ENCODE measurements around the gene KRT84. TPM values are rescaled to one million over a fixed set of nuclear protein-coding genes. Genes with fewer than 3 reads are reported as not detected.
"Not testable (repeated sequence)": the region's sequence is repeated elsewhere in the genome, so short reads cannot be mapped to it uniquely, and the experiment has no call there.

KRT84 gene
- total RNA-seq, 1 donor from 2014 or later, result not detected

- ATAC-seq (peak; percentile 59 to 72), DNase-seq (no peak)
- H3K27ac ChIP-seq, result no peak overlapping the region
- H3K9me3 ChIP-seq, result peaks cover 6% of the 10 kb centered on the region
- H3K27me3 ChIP-seq (ENCODE audit: low read depth), result no peaks in the 10 kb centered on the region
- intact Hi-C loops (cut with DNase I), result no loop called here
- H3K36me3 ChIP-seq, result no peaks in the 10 kb centered on the region
- no peak overlapping the region for H3K4me3 ChIP-seq
- peaks cover 7% of the 10 kb centered on the region for H3K4me1 ChIP-seq
- TF ChIP-seq CTCF (IDR thresholded peaks at IDR 0.05), result no peak
Observed at GRCh38 chr12:52346593-52346992, 38.9 kb downstream of the KRT84 start.

GRCh38 chr12:52345041-52345440 is 40.4 kb downstream of the KRT84 start:
- H3K27ac ChIP-seq; H3K4me3 ChIP-seq; H3K36me3 ChIP-seq; H3K27me3 ChIP-seq (ENCODE audit: low read depth); DNase-seq; H3K9me3 ChIP-seq; intact Hi-C loops (cut with DNase I); H3K4me1 ChIP-seq; ATAC-seq: not testable (repeated sequence)

GRCh38 chr12:52344111-52344510 is 41.3 kb downstream of the KRT84 start:
- no peak for TF ChIP-seq CTCF (IDR thresholded peaks at IDR 0.05)
- Histone ChIP-seq H3K9me3 (peaks cover 6% of the 10 kb centered on the region), H3K36me3 (no peaks in the 10 kb centered on the region), H3K4me3 (no peak overlapping the region), H3K27me3 (ENCODE audit: low read depth) (no peaks in the 10 kb centered on the region), H3K27ac (no peak overlapping the region), H3K4me1 (peaks cover 7% of the 10 kb centered on the region)
- DNase-seq (no peak), ATAC-seq (no peak)
- intact Hi-C loops (cut with DNase I), result no loop called here

- H3K36me3 ChIP-seq, result no peaks in the 10 kb centered on the region
- H3K9me3 ChIP-seq, result peaks cover 6% of the 10 kb centered on the region
- no peak for TF ChIP-seq CTCF (IDR thresholded peaks at IDR 0.05)
- H3K4me3 ChIP-seq, result no peak overlapping the region
- H3K4me1 ChIP-seq, result peaks cover 7% of the 10 kb centered on the region
- ATAC-seq (no peak), DNase-seq (no peak)
- H3K27ac ChIP-seq, result no peak overlapping the region
- H3K27me3 ChIP-seq (ENCODE audit: low read depth), result no peaks in the 10 kb centered on the region
- intact Hi-C loops (cut with DNase I), result no loop called here
Observed at GRCh38 chr12:52343550-52343949, 41.9 kb downstream of the KRT84 start.

- Histone ChIP-seq H3K27ac (no peak overlapping the region), H3K27me3 (ENCODE audit: low read depth) (no peaks in the 10 kb centered on the region), H3K4me3 (no peak overlapping the region), H3K9me3 (peaks cover 6% of the 10 kb centered on the region), H3K36me3 (no peaks in the 10 kb centered on the region), H3K4me1 (peaks cover 7% of the 10 kb centered on the region)
- intact Hi-C loops (cut with DNase I), result no loop called here
- DNase-seq, result no peak
- no peak for TF ChIP-seq CTCF (IDR thresholded peaks at IDR 0.05)
- ATAC-seq, result peak; percentile 71 to 73
Observed at GRCh38 chr12:52342781-52343490, 42.5 kb downstream of the KRT84 start.

GRCh38 chr12:52341066-52341580 is 44.3 kb downstream of the KRT84 start:
- H3K9me3 ChIP-seq, result peaks cover 6% of the 10 kb centered on the region
- peaks cover 5% of the 10 kb centered on the region for H3K4me1 ChIP-seq
- H3K36me3 ChIP-seq, result no peaks in the 10 kb centered on the region
- intact Hi-C loops (cut with DNase I), result no loop called here
- no peak for ATAC-seq
- H3K27ac ChIP-seq, result no peak overlapping the region
- no peaks in the 10 kb centered on the region for H3K27me3 ChIP-seq (ENCODE audit: low read depth)
- no peak for TF ChIP-seq CTCF (IDR thresholded peaks at IDR 0.05)
- no peak for DNase-seq
- no peak overlapping the region for H3K4me3 ChIP-seq

Measured in lower lobe of right lung (tissue), 2 donors.